ENCODE measurements around the gene GPBP1L1.

DNA sequence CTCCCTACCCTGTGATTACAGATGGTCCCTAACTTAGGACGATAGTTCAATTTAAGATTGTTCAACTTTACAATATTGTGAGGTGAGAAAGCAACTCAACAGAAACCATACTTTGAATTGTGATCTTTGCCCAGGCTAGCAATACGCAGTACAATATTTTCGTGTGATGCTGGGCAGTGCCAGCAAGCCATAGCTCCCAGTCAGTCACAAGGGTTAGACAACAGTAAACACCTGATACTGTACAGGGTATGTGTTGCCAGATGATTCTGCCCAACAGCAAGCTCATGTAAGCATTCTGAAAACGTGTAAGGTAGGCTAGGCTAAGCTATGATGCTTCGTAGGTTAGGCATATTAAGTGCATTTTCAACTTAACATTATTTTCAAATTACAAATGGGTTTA lies 11.9 kb downstream of the GPBP1L1 start:
- TF ChIP-seq, protein P1, sequence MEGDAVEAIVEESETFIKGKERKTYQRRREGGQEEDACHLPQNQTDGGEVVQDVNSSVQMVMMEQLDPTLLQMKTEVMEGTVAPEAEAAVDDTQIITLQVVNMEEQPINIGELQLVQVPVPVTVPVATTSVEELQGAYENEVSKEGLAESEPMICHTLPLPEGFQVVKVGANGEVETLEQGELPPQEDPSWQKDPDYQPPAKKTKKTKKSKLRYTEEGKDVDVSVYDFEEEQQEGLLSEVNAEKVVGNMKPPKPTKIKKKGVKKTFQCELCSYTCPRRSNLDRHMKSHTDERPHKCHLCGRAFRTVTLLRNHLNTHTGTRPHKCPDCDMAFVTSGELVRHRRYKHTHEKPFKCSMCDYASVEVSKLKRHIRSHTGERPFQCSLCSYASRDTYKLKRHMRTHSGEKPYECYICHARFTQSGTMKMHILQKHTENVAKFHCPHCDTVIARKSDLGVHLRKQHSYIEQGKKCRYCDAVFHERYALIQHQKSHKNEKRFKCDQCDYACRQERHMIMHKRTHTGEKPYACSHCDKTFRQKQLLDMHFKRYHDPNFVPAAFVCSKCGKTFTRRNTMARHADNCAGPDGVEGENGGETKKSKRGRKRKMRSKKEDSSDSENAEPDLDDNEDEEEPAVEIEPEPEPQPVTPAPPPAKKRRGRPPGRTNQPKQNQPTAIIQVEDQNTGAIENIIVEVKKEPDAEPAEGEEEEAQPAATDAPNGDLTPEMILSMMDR (IDR thresholded peaks at IDR 0.05), result no peak
- TF ChIP-seq POLR2A (IDR thresholded peaks at IDR 0.05), result no peak

All from tibial nerve (tissue), 3 donors.